Nephron (organoid): ENCODE measurements around the gene DISP3.

Source experiments
- H3K27ac Mint-ChIP-seq, 3 experiments: 2 replicates each; pipeline ENCODE4 v1.8.0; 2020; ENCODE audit warnings: mixed read lengths in 3 of 3, mild to moderate bottlenecking in 2 of 3, moderate library complexity in 1 of 3
- H3K27me3 Mint-ChIP-seq: 2 replicates; pipeline ENCODE4 v1.8.0; 2021; ENCODE audit warnings: low read depth, mild to moderate bottlenecking, moderate library complexity, mixed read lengths
- H3K36me3 Mint-ChIP-seq: 2 replicates; pipeline ENCODE4 v1.8.0; 2020; ENCODE audit warnings: low read depth, mixed read lengths
- H3K4me1 Mint-ChIP-seq: 2 replicates; pipeline ENCODE4 v1.8.0; 2020; ENCODE audit warnings: mixed read lengths
- H3K4me3 Mint-ChIP-seq, 3 experiments: 2 replicates each; pipeline ENCODE4 v1.8.0; 2020; ENCODE audit warnings: mild to moderate bottlenecking in 3 of 3, mixed read lengths in 3 of 3, moderate library complexity in 2 of 3
- H3K9me3 Mint-ChIP-seq: 2 replicates; pipeline ENCODE4 v1.8.0; 2020; ENCODE audit warnings: mixed read lengths
- TF ChIP-seq, protein P1 (sequence below), 3 experiments: fragments of 200-600 bp; sonication (generic); IDR thresholded peaks; one replicate each; pipeline ENCODE4 v1.5.0; 2021; ENCODE audit warnings: antibody characterized with exemption in 3 of 3; ENCODE audit not compliant: unreplicated experiment in 3 of 3

Gene DISP3

DNA sequence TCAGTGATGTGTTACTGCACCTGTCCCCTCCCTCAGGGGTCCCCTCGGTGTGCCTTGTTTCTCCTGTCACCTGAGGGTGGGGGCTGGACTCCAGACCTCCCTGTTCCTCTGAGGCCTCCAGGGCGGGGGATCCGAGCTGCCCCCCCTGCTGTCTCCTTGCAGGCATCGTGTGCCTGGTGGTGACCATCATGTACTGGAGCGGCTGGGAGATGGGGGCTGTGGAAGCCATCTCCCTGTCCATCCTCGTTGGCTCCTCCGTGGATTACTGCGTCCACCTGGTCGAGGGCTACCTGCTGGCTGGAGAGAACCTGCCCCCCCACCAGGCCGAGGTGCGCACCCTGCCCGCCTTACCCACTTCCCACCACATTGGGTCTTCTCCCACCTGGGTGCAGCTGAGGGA lies 56.4 kb downstream of the DISP3 start:
- Mint-ChIP-seq H3K27me3 (peaks cover 13% of the 10 kb centered on the region), H3K36me3 (no peaks in the 10 kb centered on the region), H3K27ac (no peak overlapping the region), H3K4me3 (no peak overlapping the region), H3K4me1 (no peaks in the 10 kb centered on the region), H3K9me3 (no peaks in the 10 kb centered on the region)
- TF ChIP-seq, protein P1, sequence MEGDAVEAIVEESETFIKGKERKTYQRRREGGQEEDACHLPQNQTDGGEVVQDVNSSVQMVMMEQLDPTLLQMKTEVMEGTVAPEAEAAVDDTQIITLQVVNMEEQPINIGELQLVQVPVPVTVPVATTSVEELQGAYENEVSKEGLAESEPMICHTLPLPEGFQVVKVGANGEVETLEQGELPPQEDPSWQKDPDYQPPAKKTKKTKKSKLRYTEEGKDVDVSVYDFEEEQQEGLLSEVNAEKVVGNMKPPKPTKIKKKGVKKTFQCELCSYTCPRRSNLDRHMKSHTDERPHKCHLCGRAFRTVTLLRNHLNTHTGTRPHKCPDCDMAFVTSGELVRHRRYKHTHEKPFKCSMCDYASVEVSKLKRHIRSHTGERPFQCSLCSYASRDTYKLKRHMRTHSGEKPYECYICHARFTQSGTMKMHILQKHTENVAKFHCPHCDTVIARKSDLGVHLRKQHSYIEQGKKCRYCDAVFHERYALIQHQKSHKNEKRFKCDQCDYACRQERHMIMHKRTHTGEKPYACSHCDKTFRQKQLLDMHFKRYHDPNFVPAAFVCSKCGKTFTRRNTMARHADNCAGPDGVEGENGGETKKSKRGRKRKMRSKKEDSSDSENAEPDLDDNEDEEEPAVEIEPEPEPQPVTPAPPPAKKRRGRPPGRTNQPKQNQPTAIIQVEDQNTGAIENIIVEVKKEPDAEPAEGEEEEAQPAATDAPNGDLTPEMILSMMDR (IDR thresholded peaks at IDR 0.05; ENCODE audit: unreplicated experiment in 3 of 3), result no peak

DNA sequence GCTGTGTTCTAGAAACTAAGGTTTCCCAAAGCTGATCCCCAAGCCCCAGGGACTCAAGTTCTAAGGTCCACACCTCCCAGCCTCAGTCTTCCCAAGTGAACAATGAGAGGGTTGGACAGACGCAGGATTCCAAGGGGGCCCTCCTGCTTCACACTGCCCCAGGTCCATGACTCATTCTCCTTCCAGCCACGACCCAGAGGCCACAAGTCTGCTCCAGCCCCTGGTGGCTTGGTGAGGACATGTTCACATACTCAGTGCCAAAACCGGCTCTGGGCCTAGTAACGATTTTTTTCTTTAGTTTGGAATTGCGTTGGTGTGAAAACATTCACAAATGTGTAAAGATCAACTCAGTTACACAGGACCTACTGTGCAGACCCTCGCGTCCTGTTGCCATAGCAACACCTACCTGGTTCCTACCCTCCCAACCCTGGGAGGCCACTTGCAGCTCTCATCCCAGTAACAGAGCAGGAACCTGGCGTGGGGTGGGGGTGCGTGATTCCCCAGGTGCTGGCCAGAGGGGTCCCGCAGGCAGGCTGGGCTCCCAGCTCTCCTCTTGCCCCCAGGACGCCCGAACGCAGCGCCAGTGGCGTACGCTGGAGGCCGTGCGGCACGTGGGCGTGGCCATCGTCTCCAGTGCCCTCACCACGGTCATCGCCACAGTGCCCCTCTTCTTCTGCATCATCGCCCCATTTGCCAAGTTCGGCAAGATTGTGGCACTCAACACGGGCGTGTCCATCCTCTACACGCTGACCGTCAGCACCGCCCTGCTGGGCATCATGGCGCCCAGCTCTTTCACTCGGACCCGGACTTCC lies 57.0 kb downstream of the DISP3 start:
- Mint-ChIP-seq H3K27ac (no peak overlapping the region), H3K4me1 (no peaks in the 10 kb centered on the region), H3K4me3 (no peak overlapping the region), H3K9me3 (no peaks in the 10 kb centered on the region), H3K27me3 (peaks cover 20% of the 10 kb centered on the region), H3K36me3 (no peaks in the 10 kb centered on the region)
- TF ChIP-seq, protein P1 (IDR thresholded peaks at IDR 0.05; ENCODE audit: unreplicated experiment in 3 of 3), result no peak

- Mint-ChIP-seq H3K27ac (no peak overlapping the region), H3K9me3 (no peaks in the 10 kb centered on the region), H3K4me1 (no peaks in the 10 kb centered on the region), H3K36me3 (no peaks in the 10 kb centered on the region), H3K27me3 (peaks cover 25% of the 10 kb centered on the region), H3K4me3 (no peak overlapping the region)
- TF ChIP-seq, protein P1 (IDR thresholded peaks at IDR 0.05; ENCODE audit: unreplicated experiment in 3 of 3), result no peak
Observed at GRCh38 chr1:11536573-11537379, 57.8 kb downstream of the DISP3 start.

DNA sequence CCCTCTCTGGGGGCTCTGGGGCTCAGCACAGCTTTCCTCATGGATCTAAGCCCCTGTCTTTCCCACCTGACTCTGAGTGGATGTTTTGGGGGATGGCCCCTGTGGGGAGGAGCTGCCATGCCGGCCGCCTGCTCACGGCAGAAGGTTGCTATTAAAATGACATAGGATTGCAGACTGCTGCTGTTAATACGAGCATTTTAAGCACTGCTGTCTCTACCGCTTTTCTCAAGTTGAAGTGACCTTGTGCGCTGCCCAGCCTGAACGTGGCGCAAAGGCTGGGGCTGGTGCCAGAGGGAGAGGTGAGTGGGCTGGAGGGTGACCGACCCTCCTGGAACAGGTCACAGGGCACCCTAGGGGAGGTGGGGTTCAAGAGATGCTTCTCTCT lies 58.4 kb downstream of the DISP3 start:
- H3K27ac Mint-ChIP-seq, result no peak overlapping the region
- H3K9me3 Mint-ChIP-seq, result no peaks in the 10 kb centered on the region
- H3K27me3 Mint-ChIP-seq, result peaks cover 27% of the 10 kb centered on the region
- no peaks in the 10 kb centered on the region for H3K36me3 Mint-ChIP-seq
- no peaks in the 10 kb centered on the region for H3K4me1 Mint-ChIP-seq
- TF ChIP-seq, protein P1 (IDR thresholded peaks at IDR 0.05; ENCODE audit: unreplicated experiment in 3 of 3), result no peak
- H3K4me3 Mint-ChIP-seq, result no peak overlapping the region

DNA sequence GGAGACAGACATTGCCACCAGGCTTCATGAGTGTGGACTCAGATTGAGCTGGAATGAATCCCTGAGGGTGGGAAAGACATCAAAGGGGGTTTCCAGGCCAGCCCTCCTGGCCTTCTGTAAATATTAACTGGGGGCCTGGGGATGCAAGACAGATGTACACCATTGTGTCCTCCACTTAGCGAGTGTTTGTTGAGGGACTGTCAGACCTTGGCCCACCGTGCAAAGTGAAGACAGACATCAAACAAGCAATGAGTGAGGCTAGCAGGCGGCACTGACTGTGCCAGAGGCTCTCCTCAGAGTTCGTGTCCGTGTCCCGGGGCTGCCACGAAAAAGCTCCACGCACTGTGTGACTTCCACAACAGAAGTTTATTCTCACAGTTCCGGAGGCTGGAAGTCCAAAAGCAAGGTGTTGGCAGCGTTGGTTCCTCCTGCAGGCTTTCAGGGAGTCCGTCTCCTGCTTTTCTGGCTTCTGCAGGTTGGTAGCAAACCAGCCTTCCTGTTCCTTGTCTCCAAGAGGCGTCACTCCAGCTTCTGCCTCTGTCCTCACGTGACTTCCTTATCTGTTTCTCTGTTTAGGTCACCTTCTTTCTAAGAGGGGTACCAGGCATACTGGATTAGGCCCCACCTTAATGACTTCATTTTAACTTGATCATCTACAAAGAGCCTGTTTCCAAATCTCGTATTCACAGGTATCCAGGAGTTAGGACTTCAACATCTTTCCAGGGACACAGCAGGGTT lies 59.1 kb downstream of the DISP3 start:
- TF ChIP-seq, protein P1 (IDR thresholded peaks at IDR 0.05; ENCODE audit: unreplicated experiment in 3 of 3), result no peak
- H3K4me1 Mint-ChIP-seq, result no peaks in the 10 kb centered on the region
- H3K27me3 Mint-ChIP-seq, result peaks cover 23% of the 10 kb centered on the region
- no peak overlapping the region for H3K4me3 Mint-ChIP-seq
- H3K36me3 Mint-ChIP-seq, result no peaks in the 10 kb centered on the region
- H3K9me3 Mint-ChIP-seq, result no peaks in the 10 kb centered on the region
- no peak overlapping the region for H3K27ac Mint-ChIP-seq
